GM13976 (cell line): ENCODE measurements around the gene GREM2.

ENCODE experiments used
- DNase-seq: peaks from one replicate; pipeline ENCODE4 v3.0.0; 2012; ENCODE audit warnings: low spot score
- in situ Hi-C: fragments of 300-500 bp; cut with MboI; formaldehyde crosslinking; loops from one replicate; pipeline ENCODE4 v1.12.0; 2022; ENCODE audit warnings: low sequenced_read_pairs, mixed read lengths, inconsistent platforms; ENCODE audit not compliant: unreplicated experiment
- TF ChIP-seq, protein P1 (sequence below): IDR thresholded peaks from 2 replicates; pipeline ENCODE4 v1.5.1; 2012; ENCODE audit warnings: borderline replicate concordance, mild to moderate bottlenecking; ENCODE audit not compliant: insufficient read depth; ENCODE audit errors: extremely low read depth, missing control alignments, control extremely low read depth

Gene GREM2

DNA sequence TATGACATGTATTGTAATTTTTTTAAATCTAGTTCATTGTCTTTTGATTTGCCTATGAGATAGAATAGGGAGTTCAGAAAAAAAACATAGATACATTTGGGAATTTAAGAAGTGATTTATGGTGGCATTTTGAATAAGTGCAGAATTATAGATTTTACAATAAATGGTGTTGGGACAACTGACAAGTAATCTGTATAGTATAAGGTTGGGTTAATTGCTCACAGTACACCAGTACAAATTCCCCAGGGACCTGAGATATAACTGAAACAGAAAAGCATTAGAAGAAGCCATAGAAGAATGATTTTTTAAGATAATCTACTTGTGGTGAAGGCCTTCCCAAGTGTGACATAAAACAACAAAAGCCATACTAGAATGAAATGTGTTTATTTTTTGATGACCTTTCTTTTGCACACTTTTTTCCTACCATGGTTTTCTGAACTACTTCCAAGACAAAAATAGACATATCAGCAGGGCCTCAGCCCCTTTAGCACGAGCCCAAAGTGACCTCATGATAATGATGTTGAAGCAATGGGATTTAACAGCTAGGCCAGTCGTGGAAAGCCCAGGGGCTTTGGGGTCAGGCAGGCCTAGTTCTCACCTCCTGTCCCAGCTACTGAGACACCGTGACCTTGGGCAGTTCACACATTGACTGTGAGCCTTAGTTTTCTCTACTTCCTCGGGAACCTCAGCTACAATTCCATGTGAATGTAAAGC lies 87.4 kb downstream of the GREM2 start:
- TF ChIP-seq, protein P1, sequence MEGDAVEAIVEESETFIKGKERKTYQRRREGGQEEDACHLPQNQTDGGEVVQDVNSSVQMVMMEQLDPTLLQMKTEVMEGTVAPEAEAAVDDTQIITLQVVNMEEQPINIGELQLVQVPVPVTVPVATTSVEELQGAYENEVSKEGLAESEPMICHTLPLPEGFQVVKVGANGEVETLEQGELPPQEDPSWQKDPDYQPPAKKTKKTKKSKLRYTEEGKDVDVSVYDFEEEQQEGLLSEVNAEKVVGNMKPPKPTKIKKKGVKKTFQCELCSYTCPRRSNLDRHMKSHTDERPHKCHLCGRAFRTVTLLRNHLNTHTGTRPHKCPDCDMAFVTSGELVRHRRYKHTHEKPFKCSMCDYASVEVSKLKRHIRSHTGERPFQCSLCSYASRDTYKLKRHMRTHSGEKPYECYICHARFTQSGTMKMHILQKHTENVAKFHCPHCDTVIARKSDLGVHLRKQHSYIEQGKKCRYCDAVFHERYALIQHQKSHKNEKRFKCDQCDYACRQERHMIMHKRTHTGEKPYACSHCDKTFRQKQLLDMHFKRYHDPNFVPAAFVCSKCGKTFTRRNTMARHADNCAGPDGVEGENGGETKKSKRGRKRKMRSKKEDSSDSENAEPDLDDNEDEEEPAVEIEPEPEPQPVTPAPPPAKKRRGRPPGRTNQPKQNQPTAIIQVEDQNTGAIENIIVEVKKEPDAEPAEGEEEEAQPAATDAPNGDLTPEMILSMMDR = no peak
- no peak for DNase-seq
- in situ Hi-C loops = no loop called here

DNA sequence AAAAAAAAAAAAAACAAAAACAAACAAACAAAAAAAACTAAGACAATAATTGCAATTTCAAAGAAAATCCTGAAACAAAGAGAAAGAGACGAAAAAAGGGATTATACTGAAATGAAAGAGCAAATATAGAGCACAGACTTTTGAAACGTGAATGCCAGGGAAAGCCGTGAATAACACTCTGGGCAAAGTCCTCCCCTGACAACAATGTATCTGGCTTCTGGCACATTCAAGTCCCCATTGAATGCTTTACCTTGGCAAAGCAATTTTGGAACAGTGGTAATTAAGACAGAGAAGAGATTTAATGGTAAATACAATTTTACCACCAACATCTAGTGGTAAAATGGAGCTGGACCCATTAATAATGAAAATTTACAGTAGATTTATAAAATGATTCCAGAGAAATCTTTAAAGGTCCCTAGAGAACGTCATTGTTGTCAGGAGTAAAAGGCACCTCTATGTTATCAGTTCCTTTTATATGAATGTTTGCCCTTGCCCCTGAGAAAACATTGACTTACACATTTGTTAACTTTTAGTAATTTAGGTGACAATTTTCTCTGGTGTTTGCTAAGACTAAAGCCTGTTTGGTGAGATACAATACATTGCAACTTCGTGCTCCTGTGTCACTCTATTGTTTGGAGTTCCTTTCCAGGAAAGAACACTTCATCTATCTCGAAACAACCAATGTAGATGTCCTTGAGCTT lies 89.7 kb downstream of the GREM2 start:
- TF ChIP-seq, protein P1 = no peak
- no peak for DNase-seq
- in situ Hi-C loops = no loop called here

DNA sequence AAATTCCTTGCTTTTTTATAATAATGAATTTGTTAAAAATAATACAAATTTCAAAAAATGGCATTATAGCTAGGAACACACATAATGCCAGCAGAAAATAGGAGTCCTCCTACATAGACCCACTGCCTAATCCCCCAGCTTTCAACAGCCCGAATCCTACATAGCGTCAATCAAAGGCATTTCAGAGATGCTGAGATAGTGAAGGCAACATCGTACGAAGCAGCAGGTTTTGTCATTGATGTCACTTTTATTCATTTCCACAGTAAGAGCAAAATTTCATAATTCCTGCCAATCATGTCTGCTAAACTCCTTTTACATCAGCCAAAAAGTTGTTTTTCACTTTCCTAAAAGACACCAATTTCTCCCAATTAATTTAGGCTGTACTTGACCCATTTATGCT lies 94.1 kb downstream of the GREM2 start:
- in situ Hi-C loops = no loop called here
- TF ChIP-seq, protein P1 = no peak

DNA sequence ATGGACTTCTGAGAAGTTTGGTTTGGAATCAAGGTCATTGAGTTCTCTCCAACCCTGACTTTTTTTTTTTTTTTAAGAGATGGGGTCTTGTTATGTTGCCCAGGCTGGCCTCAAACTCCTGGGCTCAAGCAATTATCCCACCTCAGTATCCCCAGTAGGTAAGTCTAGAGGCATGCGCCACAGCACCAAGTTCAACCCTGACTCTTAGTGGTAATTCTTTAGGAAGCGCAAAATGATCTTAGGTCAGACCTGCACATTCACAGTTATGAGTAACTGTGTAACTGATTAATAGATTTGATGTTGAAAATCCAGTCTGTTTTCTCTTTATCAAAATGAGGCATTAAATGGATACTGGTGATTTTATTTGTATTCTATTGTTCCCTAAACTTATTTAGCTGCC lies 95.9 kb downstream of the GREM2 start:
- DNase-seq = no peak
- in situ Hi-C loops = no loop called here
- TF ChIP-seq, protein P1 = no peak

More for the DNA sequence above, 94.1 kb downstream of the GREM2 start:
- no peak for DNase-seq

DNA sequence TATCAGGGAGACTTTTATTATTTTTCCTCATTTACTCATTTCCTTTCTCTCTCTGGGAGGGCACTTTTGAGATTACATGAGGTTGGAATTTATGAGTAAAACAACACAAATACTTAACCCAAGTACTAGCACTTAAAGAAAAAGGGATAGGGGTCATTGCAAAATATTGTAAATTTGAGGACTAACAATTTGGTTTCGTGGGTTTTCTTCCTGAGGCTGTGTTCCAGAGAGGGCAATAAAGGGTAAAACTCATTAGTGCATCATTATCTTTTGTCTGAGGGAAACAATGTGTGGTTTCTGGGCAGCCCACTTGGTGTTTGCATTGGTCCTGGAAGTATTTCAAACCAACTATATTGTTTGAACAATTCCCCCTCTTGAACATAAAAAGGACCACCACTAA lies 96.5 kb downstream of the GREM2 start:
- TF ChIP-seq, protein P1 = no peak
- in situ Hi-C loops = no loop called here

DNA sequence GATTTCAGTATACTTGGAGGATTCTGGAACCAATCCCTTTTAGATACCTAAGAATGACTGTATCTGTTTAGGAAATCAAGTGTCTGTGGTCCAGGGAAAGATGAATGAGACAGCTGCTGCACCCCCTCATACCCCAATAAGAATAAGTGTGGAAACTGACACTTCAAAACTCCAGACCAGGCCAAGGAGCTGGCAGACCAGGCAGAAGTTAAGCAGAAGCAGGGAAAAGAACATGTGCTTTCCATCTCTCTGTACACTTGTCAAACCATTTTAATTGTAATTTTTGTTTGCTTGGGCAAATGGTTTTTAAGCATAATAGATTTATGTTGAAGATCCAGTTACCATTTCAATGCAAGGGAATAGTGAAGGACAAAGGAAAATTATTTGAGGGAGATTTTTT lies 100.2 kb downstream of the GREM2 start:
- in situ Hi-C loops = no loop called here
- TF ChIP-seq, protein P1 = no peak
- no peak for DNase-seq

More for the DNA sequence above, 96.5 kb downstream of the GREM2 start:
- no peak for DNase-seq
